SU-DHL-6 (cell line): ENCODE data around the gene ADGRG2.

Experiments used
- H2AFZ ChIP-seq: fragments of 200-600 bp; sonication (generic); 2 replicates; pipeline ENCODE4 v1.6.1; 2014; ENCODE audit warnings: low read depth, mild to moderate bottlenecking, moderate library complexity, mixed read lengths, antibody characterized with exemption, low read length; ENCODE audit not compliant: severe bottlenecking
- H3F3A ChIP-seq: fragments of 200-600 bp; shearing (Covaris generic); 2 replicates; pipeline ENCODE4 v1.6.0; 2016; ENCODE audit warnings: antibody characterized with exemption, mild to moderate bottlenecking; ENCODE audit not compliant: insufficient read depth
- H3K27ac ChIP-seq: fragments of 200-600 bp; sonication (generic); 2 replicates; pipeline ENCODE4 v1.5.1; 2016; ENCODE audit warnings: low read depth, mild to moderate bottlenecking, low read length, moderate library complexity, mixed read lengths
- H3K27me3 ChIP-seq: fragments of 200-600 bp; sonication (generic), shearing (Covaris generic); 2 replicates; pipeline ENCODE4 v1.6.0; 2014; ENCODE audit warnings: mild to moderate bottlenecking, low read length
- H3K36me3 ChIP-seq: fragments of 200-600 bp; sonication (generic); 2 replicates; pipeline ENCODE4 v1.6.1; 2014; ENCODE audit warnings: mild to moderate bottlenecking, low read length, mixed read lengths
- H3K4me2 ChIP-seq: fragments of 300-600, 200-600 bp; shearing (Covaris generic), sonication (generic); 2 replicates; pipeline ENCODE4 v1.6.0; 2014; ENCODE audit warnings: low read length, low read depth, mild to moderate bottlenecking; ENCODE audit not compliant: poor library complexity, severe bottlenecking
- H3K4me3 ChIP-seq: fragments of 200-600 bp; sonication (generic); 2 replicates; pipeline ENCODE4 v1.5.1; 2014; ENCODE audit warnings: antibody characterized with exemption, low read length, mild to moderate bottlenecking, mixed read lengths; ENCODE audit not compliant: insufficient read depth, poor library complexity, severe bottlenecking
- H3K79me2 ChIP-seq: fragments of 200-600 bp; sonication (generic); 2 replicates; pipeline ENCODE4 v1.6.1; 2014; ENCODE audit warnings: mild to moderate bottlenecking, low read length, moderate library complexity; ENCODE audit not compliant: insufficient read depth
- H3K9ac ChIP-seq: fragments of 200-600 bp; sonication (generic); 2 replicates; pipeline ENCODE4 v1.7.0; 2014; ENCODE audit warnings: mild to moderate bottlenecking, low read length
- H3K9me2 ChIP-seq: fragments of 200-600 bp; sonication (generic); replicated peaks from 2 replicates; pipeline ENCODE4 v1.6.1; 2014; ENCODE audit warnings: low read length; ENCODE audit not compliant: insufficient read depth
- H3K9me3 ChIP-seq: fragments of 200-600 bp; sonication (generic); 2 replicates; pipeline ENCODE4 v1.6.1; 2014; ENCODE audit warnings: low read length, mixed read lengths; ENCODE audit not compliant: insufficient read depth
- H4K20me1 ChIP-seq: fragments of 200-600 bp; sonication (generic); 2 replicates; pipeline ENCODE4 v1.6.1; 2014; ENCODE audit warnings: low read depth, mild to moderate bottlenecking, antibody characterized with exemption, low read length, moderate library complexity, mixed read lengths
- EZH2phosphoT487 ChIP-seq: fragments of 200-600 bp; sonication (generic), shearing (Covaris generic); conservative IDR thresholded peaks from 2 replicates; pipeline ENCODE4 v1.6.1; 2018; ENCODE audit warnings: mild to moderate bottlenecking, antibody characterized with exemption, low read length, moderate library complexity, mixed read lengths
- TF ChIP-seq, protein P1 (sequence below): fragments of 200-600 bp; sonication (generic); IDR thresholded peaks from one replicate; pipeline ENCODE4 v1.5.1; 2017; ENCODE audit warnings: antibody characterized with exemption, mild to moderate bottlenecking, low read length, moderate library complexity; ENCODE audit not compliant: insufficient read depth, poor library complexity, severe bottlenecking

Gene ADGRG2

DNA sequence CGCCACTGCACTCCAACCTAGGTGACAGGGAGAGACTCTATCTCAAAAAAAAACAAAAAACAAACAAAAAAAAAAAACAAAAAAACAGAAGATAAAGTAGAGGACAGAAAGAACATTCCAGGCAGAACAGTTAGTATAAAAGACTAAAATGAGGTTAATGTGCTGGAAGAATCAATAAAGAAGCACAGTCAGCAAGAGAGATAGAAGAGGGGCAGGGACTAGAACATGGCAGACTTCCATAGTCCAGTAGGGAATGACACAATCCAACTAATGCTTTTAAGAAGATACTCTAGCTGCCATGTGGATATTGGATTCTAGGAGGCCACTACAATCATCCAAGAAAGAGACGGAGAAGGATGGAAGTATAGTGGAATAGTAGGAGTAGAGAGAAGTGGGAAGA, 11.6 kb downstream of the ADGRG2 start:
- Histone ChIP-seq H3K4me2 (no peak overlapping the region), H3K36me3 (no peaks in the 10 kb centered on the region), H3K27me3 (no peaks in the 10 kb centered on the region), H3K4me3 (no peak overlapping the region), H2AFZ (no peak overlapping the region), H3K9me2 (no peaks in the 10 kb centered on the region), H3F3A (no peaks in the 10 kb centered on the region), H4K20me1 (no peaks in the 10 kb centered on the region), H3K9me3 (no peaks in the 10 kb centered on the region), H3K9ac (no peak overlapping the region), H3K79me2 (no peaks in the 10 kb centered on the region), H3K27ac (no peak overlapping the region)
- no peak for TF ChIP-seq EZH2phosphoT487
- TF ChIP-seq, protein P1, sequence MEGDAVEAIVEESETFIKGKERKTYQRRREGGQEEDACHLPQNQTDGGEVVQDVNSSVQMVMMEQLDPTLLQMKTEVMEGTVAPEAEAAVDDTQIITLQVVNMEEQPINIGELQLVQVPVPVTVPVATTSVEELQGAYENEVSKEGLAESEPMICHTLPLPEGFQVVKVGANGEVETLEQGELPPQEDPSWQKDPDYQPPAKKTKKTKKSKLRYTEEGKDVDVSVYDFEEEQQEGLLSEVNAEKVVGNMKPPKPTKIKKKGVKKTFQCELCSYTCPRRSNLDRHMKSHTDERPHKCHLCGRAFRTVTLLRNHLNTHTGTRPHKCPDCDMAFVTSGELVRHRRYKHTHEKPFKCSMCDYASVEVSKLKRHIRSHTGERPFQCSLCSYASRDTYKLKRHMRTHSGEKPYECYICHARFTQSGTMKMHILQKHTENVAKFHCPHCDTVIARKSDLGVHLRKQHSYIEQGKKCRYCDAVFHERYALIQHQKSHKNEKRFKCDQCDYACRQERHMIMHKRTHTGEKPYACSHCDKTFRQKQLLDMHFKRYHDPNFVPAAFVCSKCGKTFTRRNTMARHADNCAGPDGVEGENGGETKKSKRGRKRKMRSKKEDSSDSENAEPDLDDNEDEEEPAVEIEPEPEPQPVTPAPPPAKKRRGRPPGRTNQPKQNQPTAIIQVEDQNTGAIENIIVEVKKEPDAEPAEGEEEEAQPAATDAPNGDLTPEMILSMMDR = no peak

DNA sequence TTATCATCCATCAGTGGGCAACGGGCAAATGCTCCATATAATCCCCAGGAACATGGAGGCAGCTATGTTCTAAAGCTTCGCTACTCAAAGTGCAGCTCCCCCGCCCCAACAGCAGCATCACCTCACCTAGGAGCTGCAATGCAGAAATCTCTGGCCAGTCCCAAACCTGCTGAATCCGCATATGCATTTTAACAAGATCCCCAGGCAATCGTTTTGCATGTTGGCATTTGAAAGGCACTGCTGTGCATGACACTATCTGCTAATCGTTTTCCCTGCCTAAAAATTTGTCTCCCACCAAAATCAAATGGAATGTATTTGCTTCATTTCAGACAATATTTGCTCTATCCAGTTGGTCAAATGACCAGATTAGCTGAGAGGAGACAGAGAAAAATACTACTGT, 15.2 kb downstream of the ADGRG2 start:
- Histone ChIP-seq H3K27ac (no peak overlapping the region), H4K20me1 (no peaks in the 10 kb centered on the region), H3K27me3 (no peaks in the 10 kb centered on the region), H3K9ac (no peak overlapping the region), H3K79me2 (no peaks in the 10 kb centered on the region), H2AFZ (no peak overlapping the region), H3K9me2 (no peaks in the 10 kb centered on the region), H3K9me3 (no peaks in the 10 kb centered on the region), H3K4me2 (no peak overlapping the region), H3F3A (no peaks in the 10 kb centered on the region), H3K36me3 (no peaks in the 10 kb centered on the region), H3K4me3 (no peak overlapping the region)
- TF ChIP-seq, protein P1 = no peak
- no peak for TF ChIP-seq EZH2phosphoT487

DNA sequence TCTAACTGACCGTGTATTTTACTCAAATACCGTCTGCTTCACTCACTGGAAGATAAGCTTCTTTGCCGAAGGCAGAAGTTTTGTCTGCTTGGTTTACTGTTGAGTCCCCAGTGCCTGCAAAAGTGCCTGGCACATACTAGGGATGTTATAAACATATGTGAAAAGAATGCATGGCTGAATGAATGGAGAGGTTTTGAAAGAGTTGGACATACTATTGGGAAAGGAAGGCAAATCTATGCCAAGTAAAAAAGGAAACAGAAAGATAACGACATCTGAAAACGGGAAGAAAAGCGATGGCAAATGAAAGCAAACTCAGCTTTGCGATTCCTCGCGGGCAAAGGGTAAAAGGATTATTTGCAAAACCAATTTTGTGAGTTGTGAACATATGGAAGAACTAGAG, 21.7 kb downstream of the ADGRG2 start:
- H4K20me1 ChIP-seq = no peaks in the 10 kb centered on the region
- H2AFZ ChIP-seq = no peak overlapping the region
- H3K79me2 ChIP-seq = no peaks in the 10 kb centered on the region
- H3K9me2 ChIP-seq = no peaks in the 10 kb centered on the region
- H3K9ac ChIP-seq = no peak overlapping the region
- H3K4me3 ChIP-seq = no peak overlapping the region
- H3F3A ChIP-seq = no peaks in the 10 kb centered on the region
- H3K9me3 ChIP-seq = no peaks in the 10 kb centered on the region
- TF ChIP-seq, protein P1 = no peak
- TF ChIP-seq EZH2phosphoT487 = no peak
- H3K27me3 ChIP-seq = no peaks in the 10 kb centered on the region
- H3K27ac ChIP-seq = no peak overlapping the region
- H3K4me2 ChIP-seq = no peak overlapping the region
- no peaks in the 10 kb centered on the region for H3K36me3 ChIP-seq
